ENCODE results near the gene SLC10A6.

SLC10A6 gene

DNA sequence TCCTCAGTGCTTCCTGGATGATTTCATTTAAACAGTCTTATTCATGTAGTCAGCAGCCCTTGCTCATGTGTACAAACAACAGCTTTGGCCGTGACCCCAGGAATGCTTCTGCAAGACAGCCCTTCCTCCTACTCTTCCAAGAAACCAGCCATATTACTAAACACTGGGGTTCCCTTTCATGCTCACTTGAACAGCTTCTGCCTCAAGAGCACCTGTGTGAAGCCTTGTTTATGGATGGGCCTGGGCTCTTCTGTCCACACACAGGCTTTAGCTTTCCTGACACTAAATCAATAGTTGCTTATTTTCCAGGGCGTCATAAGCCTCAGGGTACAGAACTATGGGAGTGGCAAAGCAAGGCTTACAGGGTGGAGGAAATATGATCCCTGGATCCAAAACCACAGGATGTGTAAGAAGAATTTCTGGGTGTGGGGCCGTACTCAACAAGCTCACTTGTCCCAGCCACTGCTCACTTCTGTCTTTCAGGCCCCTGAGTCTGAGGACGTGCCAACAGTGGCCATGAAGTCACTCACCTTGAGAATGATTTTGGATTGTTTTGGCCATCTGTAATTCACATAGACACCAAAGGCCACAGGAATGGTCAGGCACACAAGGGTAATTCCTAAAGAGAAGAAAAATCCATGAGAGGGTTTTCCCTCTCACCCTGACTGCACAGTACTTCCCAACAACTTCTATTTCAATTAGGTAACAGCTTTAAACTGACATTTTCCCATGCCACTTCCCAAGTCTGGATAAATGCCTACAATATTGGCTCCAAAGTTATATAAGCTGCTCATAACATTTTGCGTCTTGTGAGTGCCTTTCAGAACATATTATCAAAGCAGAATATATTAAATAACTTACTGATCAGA, 17.7 kb downstream of the SLC10A6 start:
- Mint-ChIP-seq H3K36me3 (no peaks in the 10 kb centered on the region), H3K4me3 (no peak overlapping the region), H3K27ac (no peak overlapping the region), H3K27me3 (no peaks in the 10 kb centered on the region), H3K9me3 (no peaks in the 10 kb centered on the region), H3K4me1 (no peaks in the 10 kb centered on the region)
- no peak for ATAC-seq

GRCh38 chr4:86825511-86825910, 23.7 kb downstream of the SLC10A6 start:
- Mint-ChIP-seq H3K4me1 (no peaks in the 10 kb centered on the region), H3K9me3 (no peaks in the 10 kb centered on the region), H3K4me3 (no peak overlapping the region)

DNA sequence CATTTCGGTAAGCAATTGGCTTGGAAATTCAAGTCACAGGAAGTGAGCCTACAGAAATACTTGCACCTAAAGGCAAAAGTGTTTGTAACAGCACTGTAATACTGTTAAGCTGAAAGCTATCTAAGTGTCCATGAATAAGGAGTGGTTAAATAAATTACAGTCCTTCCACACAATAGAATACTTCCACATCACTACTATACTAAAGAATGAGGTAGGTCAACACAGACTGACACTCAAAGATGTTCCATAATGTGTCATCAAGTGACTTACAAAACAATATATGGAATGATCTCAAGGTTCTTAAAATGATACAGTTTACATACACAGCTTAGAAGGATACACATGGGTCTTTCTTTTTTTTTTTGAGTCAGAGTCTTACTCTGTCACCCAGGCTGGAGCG, 27.0 kb downstream of the SLC10A6 start:
- H3K27me3 Mint-ChIP-seq: no peaks in the 10 kb centered on the region
- no peak overlapping the region for H3K27ac Mint-ChIP-seq
- no peak for ATAC-seq
- no peaks in the 10 kb centered on the region for H3K9me3 Mint-ChIP-seq
- no peaks in the 10 kb centered on the region for H3K36me3 Mint-ChIP-seq
- H3K4me3 Mint-ChIP-seq: no peak overlapping the region
- H3K4me1 Mint-ChIP-seq: no peaks in the 10 kb centered on the region

More at GRCh38 chr4:86825511-86825910, 23.7 kb downstream of the SLC10A6 start:
- Mint-ChIP-seq H3K27ac (no peak overlapping the region), H3K36me3 (no peaks in the 10 kb centered on the region), H3K27me3 (no peaks in the 10 kb centered on the region)
- ATAC-seq: no peak

GRCh38 chr4:86821151-86821550, 28.0 kb downstream of the SLC10A6 start:
- Mint-ChIP-seq H3K4me3 (no peak overlapping the region), H3K9me3 (no peaks in the 10 kb centered on the region), H3K36me3 (no peaks in the 10 kb centered on the region), H3K27me3 (no peaks in the 10 kb centered on the region), H3K27ac (no peak overlapping the region), H3K4me1 (no peaks in the 10 kb centered on the region)
- no peak for ATAC-seq

- no peaks in the 10 kb centered on the region for H3K36me3 Mint-ChIP-seq
- no peaks in the 10 kb centered on the region for H3K9me3 Mint-ChIP-seq
- no peak overlapping the region for H3K27ac Mint-ChIP-seq
Measured at GRCh38 chr4:86819561-86819960, 29.6 kb downstream of the SLC10A6 start.

DNA sequence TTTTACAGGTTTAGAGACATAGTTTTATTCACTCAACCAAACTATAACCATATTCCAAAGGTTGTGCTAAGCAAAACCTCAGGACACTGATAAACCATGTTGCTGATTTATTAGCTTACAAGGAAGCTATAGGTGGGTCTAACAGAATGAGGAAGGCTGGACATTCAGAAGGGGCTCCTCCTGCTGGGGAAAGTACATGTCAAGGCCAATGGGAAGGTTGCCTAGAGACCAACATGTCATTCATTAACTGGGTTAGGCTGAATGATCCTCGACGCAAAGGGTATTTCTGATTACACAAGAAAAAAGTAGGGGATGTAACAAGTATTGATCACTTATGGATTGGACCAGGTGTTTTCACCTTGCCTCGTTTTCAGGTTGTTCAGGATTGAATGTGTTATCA, 30.3 kb downstream of the SLC10A6 start:
- ATAC-seq: no peak
- H3K4me3 Mint-ChIP-seq: no peak overlapping the region

More at GRCh38 chr4:86819561-86819960, 29.6 kb downstream of the SLC10A6 start:
- no peak overlapping the region for H3K4me3 Mint-ChIP-seq
- H3K27me3 Mint-ChIP-seq: no peaks in the 10 kb centered on the region
- no peaks in the 10 kb centered on the region for H3K4me1 Mint-ChIP-seq
- no peak for ATAC-seq

DNA sequence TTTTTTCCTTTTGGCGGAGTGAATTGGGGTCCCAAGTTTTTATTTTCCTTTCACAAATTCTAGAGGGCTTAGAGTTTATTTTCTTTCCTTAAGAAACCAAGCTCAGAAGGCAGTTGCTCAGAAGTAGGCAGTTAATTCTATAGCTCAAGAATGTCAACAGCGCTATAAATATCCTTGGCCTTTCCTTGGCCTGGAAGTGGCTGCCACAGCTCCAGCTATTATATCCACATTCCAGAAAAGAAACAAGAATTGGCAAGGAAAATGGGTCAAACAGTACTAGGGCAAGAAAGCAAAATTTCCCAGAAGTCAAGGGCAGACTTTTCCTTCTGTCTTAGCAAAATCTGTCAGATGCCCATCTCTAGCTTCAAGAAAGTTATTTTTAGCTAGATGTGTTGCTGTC, 31.0 kb downstream of the SLC10A6 start:
- no peaks in the 10 kb centered on the region for H3K4me1 Mint-ChIP-seq
- no peaks in the 10 kb centered on the region for H3K36me3 Mint-ChIP-seq
- H3K4me3 Mint-ChIP-seq: no peak overlapping the region
- ATAC-seq: no peak
- H3K27me3 Mint-ChIP-seq: no peaks in the 10 kb centered on the region
- no peaks in the 10 kb centered on the region for H3K9me3 Mint-ChIP-seq
- no peak overlapping the region for H3K27ac Mint-ChIP-seq

More for the DNA sequence above, 30.3 kb downstream of the SLC10A6 start:
- no peak overlapping the region for H3K27ac Mint-ChIP-seq
- no peaks in the 10 kb centered on the region for H3K4me1 Mint-ChIP-seq
- H3K36me3 Mint-ChIP-seq: no peaks in the 10 kb centered on the region
- H3K9me3 Mint-ChIP-seq: no peaks in the 10 kb centered on the region
- H3K27me3 Mint-ChIP-seq: no peaks in the 10 kb centered on the region

DNA sequence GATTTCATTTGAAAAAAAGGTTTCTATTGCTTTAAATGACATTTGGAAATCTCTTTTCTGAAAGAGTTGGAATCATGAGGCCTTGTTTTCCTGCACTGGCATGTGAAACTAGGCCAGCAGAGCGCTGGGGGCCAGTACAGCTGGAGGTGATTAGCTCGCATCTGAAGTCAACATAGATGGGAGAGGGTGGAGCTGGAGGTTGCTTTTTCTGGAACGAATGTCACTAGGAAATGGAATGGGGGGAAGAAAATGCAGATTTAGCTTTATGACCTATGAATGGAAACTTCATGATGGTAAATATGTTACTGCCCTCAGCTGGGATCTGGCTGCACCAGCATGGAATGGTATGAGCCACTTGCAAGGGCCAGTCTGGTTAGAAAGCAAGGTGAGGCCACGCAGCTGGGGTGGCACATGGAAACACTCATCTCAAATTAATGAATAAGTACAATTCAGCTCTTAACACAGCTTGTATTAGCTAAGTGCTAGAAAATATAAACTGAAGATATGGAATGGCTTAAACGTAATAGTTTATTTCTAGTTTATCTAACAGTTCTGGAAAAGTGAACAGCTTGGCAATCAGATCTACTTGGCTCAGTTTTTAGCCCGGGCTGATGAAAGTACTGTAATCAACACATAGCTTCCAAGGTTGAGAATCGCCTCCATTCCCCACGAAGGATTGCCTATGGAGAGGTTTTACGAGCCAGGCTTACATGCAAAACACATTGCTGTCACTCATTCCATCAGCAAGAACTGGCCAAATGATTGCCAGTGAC, 32.5 kb downstream of the SLC10A6 start:
- Mint-ChIP-seq H3K27me3 (no peaks in the 10 kb centered on the region), H3K4me3 (no peak overlapping the region), H3K9me3 (no peaks in the 10 kb centered on the region), H3K4me1 (no peaks in the 10 kb centered on the region), H3K27ac (no peak overlapping the region), H3K36me3 (no peaks in the 10 kb centered on the region)
- no peak for ATAC-seq

DNA sequence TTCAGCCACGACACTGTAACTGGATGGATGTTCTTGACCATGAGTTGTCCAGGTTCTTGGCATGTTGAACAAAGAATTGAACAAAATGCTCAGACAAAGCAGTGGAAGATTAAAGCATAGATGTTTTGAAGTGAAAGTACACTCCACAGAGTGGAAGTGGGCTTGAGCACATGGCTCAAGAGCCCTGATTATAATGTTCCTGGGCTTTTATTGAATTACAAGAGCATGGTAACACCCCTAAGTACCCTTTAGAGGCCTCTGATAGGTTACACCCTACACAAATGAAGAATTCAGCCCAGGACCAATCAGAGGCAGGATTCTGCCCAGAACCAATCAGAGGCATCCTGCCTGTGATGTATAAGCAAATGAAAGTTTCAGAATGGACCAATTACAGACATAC, 33.5 kb downstream of the SLC10A6 start:
- no peaks in the 10 kb centered on the region for H3K9me3 Mint-ChIP-seq
- no peaks in the 10 kb centered on the region for H3K36me3 Mint-ChIP-seq
- H3K27ac Mint-ChIP-seq: no peak overlapping the region
- no peak overlapping the region for H3K4me3 Mint-ChIP-seq
- ATAC-seq: no peak
- no peaks in the 10 kb centered on the region for H3K4me1 Mint-ChIP-seq
- no peaks in the 10 kb centered on the region for H3K27me3 Mint-ChIP-seq

- Mint-ChIP-seq H3K36me3 (no peaks in the 10 kb centered on the region), H3K27me3 (no peaks in the 10 kb centered on the region), H3K9me3 (no peaks in the 10 kb centered on the region), H3K4me3 (no peak overlapping the region), H3K4me1 (no peaks in the 10 kb centered on the region), H3K27ac (no peak overlapping the region)
- no peak for ATAC-seq
Measured at GRCh38 chr4:86810847-86811246, 38.3 kb downstream of the SLC10A6 start.

- Mint-ChIP-seq H3K9me3 (no peaks in the 10 kb centered on the region), H3K4me3 (no peak overlapping the region), H3K27me3 (no peaks in the 10 kb centered on the region), H3K36me3 (no peaks in the 10 kb centered on the region), H3K4me1 (no peaks in the 10 kb centered on the region), H3K27ac (no peak overlapping the region)
- ATAC-seq: no peak
Measured at GRCh38 chr4:86809809-86810208, 39.4 kb downstream of the SLC10A6 start.

DNA sequence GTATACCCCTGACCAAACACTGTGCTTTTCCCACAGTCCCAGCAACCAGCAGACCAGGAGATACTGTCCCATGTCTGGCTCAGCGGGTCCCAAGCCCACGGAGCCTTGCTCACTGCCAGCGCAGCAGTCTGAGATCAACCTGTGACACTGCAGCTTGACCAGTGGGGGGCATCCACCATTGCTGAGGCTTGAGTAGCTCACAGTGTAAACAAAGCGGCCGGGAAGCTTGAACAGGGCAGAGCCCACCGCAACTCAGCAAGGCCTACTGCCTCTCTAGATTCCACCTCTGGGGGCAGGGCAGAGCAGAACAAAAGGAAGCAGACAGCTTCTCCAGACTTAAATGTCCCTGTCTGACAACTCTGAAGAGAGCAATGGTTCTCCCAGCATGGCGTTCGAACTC, 58.1 kb downstream of the SLC10A6 start:
- peaks cover 6% of the 10 kb centered on the region for H3K27me3 Mint-ChIP-seq
- no peaks in the 10 kb centered on the region for H3K36me3 Mint-ChIP-seq
- H3K27ac Mint-ChIP-seq: no peak overlapping the region
- peaks cover 15% of the 10 kb centered on the region for H3K9me3 Mint-ChIP-seq
- no peaks in the 10 kb centered on the region for H3K4me1 Mint-ChIP-seq
- H3K4me3 Mint-ChIP-seq: no peak overlapping the region
- no peak for ATAC-seq

DNA sequence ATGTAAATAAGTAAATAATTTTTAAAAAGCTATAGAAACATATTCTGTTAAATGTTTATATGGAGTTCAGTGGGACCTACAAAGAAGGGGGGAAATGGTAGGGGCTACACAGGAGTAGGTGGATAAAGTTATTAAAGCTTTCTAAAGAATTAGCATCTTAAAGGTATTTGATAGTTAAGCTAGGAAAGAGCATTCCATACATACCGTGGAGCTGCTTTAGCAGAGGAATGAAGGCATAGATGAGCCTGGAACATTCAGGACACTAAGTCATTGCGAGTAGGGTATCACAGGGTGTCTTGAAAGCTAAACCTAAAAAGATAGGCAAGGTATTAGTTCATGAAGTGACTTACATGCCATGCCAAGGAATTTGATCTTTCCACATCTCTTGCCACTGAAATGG, 60.4 kb downstream of the SLC10A6 start:
- no peak overlapping the region for H3K4me3 Mint-ChIP-seq
- ATAC-seq: no peak
- H3K9me3 Mint-ChIP-seq: peaks cover 6% of the 10 kb centered on the region
- H3K27ac Mint-ChIP-seq: no peak overlapping the region
- peaks cover 6% of the 10 kb centered on the region for H3K27me3 Mint-ChIP-seq
- H3K4me1 Mint-ChIP-seq: no peaks in the 10 kb centered on the region
- no peaks in the 10 kb centered on the region for H3K36me3 Mint-ChIP-seq

DNA sequence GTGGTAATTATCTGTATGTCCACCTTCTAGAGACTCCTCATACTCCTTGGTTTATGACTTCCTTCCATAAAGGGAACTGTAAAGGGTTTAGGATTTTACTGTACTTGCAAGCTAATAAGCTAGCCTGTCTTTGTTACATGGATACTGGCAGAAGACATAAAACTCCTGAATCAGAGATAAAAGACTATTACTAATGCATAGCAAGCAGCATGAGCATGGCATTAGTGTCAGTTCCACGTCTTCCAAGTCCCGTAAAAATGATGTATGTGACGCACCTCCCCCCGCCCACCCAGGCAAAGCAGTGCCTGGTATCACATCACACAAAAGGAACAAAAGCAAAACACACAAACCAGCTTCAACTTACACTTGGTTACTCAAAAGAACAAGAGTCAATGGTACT, 71.0 kb downstream of the SLC10A6 start:
- H3K36me3 Mint-ChIP-seq: no peaks in the 10 kb centered on the region
- H3K27ac Mint-ChIP-seq: no peak overlapping the region
- H3K4me1 Mint-ChIP-seq: no peaks in the 10 kb centered on the region
- H3K27me3 Mint-ChIP-seq: peaks cover 8% of the 10 kb centered on the region
- peaks cover 3% of the 10 kb centered on the region for H3K9me3 Mint-ChIP-seq
- ATAC-seq: no peak
- H3K4me3 Mint-ChIP-seq: no peak overlapping the region

DNA sequence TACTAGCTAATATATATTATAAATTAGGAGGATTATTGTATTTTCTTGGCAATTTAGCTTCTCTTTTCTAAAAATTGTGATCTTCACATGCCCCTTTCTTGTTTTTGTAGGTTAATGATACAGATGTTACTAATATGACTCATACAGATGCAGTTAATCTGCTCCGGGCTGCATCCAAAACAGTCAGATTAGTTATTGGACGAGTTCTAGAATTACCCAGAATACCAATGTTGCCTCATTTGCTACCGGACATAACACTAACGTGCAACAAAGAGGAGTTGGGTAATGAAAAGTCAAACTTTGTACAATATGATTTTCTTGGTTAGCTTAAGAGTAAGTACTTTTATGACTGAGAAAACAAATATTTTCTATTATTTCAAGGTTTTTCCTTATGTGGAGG, 74.1 kb downstream of the SLC10A6 start:
- no peak for ATAC-seq
- H3K27me3 Mint-ChIP-seq: peaks cover 8% of the 10 kb centered on the region
- H3K36me3 Mint-ChIP-seq: no peaks in the 10 kb centered on the region

More for the DNA sequence above, 74.1 kb downstream of the SLC10A6 start:
- H3K27ac Mint-ChIP-seq: no peak overlapping the region
- peaks cover 3% of the 10 kb centered on the region for H3K9me3 Mint-ChIP-seq
- H3K4me1 Mint-ChIP-seq: no peaks in the 10 kb centered on the region
- no peak overlapping the region for H3K4me3 Mint-ChIP-seq

Data from stimulated activated memory B cell treated with anti-CD40 and anti-IgM and Interleukin-4, amounts not matched to agents 10 μg/mL and 1 μg/mL and 100 μg/mL, for 72 hours (primary cell).